SK-MEL-5 (cell line): Measurements from ENCODE around the gene MCEE. TPM values are rescaled to one million over a fixed set of nuclear protein-coding genes. Genes with fewer than 3 reads are reported as not detected.
"Not testable (repeated sequence)": the region's sequence is repeated elsewhere in the genome, so short reads cannot be mapped to it uniquely, and the experiment has no call there.

Experiments used
- DNase-seq: peaks from one replicate; pipeline ENCODE4 v3.0.0-alpha.2; 2016; ENCODE audit warnings: low read depth, low spot score
- in situ Hi-C: cut with HindIII; loops from 2 replicates; pipeline ENCODE4 v1.10.0; 2016; ENCODE audit warnings: low sequenced_read_pairs, high pct_unique_total_duplicates, low pct_unique_long_range_greater_than_20kb
- total RNA-seq: library from RNA; depleted of rRNA; stranded (reverse); fragments of >200 nt; shearing (Covaris generic); gene quantifications from 2 replicates; pipeline ENCODE4 v1.2.3, GENCODE V29; 2014

The MCEE gene
- total RNA-seq, 1 experiment from 2014 or later = 12.0 TPM

DNA sequence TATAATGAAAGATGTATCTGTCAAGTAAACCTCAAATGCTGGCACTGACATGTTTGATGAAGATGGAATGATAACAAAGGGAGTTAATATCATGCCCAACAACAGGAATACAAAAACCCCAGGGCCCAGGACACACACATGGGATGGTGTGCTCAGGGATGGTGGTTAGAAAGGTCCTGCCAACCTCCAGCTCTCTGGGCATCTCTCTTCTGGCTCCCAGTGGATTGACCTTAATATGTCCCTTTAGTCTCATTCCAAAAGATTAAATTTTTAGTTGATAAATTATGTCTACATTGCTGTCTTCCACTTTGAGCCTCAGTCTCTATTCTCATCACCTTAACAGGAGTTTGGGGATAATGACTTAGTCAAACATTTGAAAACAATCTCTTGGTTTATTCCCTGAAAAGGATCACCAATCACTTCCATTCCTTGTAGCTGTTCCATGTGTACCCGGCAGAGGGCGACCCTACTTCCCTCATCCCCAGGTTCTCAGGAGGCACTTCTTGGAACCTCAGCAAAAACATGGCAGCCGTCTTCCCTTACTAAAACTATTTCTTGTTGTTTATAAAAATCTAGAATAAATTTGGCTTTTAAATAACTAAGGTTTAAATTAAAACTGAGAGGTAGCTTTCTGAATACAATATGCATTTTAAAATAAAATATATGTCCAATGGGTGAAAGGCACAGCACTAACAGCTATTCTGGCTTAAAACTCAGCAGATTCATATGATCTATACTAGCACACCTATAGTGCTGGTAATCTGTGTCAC lies 29.6 kb downstream of the MCEE start:
- DNase-seq = peak; percentile 86
- in situ Hi-C loops = no loop called here

DNA sequence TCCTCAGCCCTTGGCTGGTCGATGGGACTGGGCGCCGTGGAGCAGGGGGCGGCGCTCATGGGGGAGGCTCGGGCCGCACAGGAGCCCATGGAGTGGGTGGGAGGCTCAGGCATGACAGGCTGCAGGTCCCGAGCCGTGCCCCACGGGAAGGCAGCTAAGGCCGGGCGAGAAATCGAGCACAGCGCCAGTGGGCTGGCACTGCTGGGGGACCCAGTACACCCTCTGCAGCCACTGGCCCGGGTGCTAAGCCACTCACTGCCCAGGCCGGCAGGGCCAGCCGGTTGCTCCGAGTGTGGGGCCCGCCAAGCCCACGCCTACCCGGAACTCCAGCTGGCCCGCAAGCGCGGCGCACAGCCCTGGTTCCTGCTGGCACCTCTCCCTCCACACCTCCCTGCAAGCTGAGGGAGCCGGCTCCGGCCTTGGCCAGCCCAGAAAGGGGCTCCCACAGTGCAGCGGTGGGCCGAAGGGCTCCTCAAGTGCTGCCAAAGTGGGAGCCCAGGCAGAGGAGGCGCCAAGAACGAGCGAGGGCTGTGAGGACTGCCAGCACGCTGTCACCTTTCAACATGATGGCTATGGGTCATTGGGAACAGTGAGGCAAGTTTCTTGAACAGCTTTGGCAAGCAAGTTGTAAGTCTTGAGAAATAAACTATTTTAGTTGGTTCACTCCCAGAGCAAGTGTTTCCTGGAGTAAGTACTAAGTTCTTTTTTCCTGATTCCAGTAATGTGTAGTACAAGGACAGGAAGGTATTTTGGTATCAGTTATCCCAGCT lies 37.4 kb downstream of the MCEE start:
- in situ Hi-C loops, DNase-seq: not testable (repeated sequence)

- in situ Hi-C loops, DNase-seq: not testable (repeated sequence)
Observed at GRCh38 chr2:71091808-71092207, 38.2 kb downstream of the MCEE start.

DNA sequence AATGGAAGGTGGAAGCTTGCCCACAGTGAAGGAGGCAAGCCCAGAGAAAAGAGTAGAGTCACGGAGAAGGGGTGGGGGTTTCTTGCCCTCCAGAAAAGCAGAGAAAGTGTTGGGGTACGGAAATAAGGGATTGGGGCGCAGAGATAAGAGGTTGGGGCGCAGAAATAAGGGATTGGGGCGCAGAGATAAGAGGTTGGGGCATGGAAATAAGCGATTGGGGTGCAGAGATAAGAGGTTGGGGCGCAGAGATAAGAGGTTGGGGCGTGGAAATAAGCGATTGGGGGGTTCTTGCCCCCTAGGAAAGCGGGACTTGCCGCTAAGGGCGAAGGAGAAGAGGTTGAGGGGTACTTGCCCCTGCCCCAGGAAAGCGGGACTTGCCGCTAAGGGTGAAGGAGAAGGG lies 40.6 kb downstream of the MCEE start:
- in situ Hi-C loops, DNase-seq: not testable (repeated sequence)

DNA sequence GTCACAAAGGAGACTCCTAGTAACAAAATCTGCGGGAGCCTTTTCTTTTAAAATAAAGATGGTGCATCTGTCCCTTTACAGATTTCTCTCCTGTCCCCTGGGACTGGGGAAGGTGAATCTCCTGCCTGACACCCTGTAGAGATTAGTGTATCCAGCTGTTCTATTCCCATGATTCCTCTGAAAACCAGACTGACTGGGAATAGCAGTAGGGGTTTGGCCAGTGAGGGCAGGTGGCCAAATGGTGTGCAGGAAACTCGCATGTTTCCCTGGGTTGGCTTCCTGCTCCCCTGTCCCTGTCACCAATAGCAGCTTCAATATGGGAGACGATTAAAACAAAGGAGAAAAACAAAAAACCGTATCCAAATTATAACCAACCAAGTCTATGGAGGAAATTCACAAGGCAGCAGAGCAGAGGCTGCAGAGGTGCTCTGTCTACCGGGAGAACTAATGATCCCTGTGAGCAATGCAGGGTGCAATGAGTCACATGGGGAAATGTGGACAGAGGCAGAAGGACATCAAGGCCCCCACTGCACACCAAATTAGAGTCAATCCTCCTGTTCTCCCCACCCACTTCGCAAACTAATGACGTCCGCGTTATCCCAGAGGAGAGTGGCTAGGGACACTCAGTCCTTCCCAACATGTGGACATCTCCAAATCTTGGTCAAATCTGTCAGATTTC lies 44.6 kb downstream of the MCEE start:
- in situ Hi-C loops, DNase-seq: not testable (repeated sequence)

GRCh38 chr2:71083752-71084312 lies 46.2 kb downstream of the MCEE start:
- in situ Hi-C loops, DNase-seq: not testable (repeated sequence)

DNA sequence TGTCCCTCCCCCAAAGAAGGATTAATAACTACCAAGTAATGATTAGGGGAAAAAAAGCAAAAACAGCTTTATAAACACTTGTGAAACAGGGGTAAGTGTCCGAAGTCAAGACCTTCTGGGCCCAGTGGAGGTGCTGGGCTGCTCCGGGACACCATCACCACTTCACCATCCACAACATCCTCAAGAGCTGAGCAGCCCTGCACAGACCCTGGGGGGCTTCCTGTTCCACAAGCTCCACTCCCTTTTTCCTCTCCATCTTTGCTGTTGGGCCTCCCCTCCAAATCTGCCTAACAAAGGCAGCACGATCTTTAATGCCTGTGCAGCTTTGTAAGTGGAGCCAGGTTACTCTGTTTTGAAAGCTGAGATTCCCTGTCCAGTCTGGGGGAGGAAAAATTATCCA lies 46.7 kb downstream of the MCEE start:
- in situ Hi-C loops = not testable (repeated sequence)

GRCh38 chr2:71082402-71083252 lies 47.4 kb downstream of the MCEE start:
- in situ Hi-C loops = no loop called here
- DNase-seq = no peak

More for the DNA sequence above, 46.7 kb downstream of the MCEE start:
- not testable (repeated sequence) for DNase-seq

DNA sequence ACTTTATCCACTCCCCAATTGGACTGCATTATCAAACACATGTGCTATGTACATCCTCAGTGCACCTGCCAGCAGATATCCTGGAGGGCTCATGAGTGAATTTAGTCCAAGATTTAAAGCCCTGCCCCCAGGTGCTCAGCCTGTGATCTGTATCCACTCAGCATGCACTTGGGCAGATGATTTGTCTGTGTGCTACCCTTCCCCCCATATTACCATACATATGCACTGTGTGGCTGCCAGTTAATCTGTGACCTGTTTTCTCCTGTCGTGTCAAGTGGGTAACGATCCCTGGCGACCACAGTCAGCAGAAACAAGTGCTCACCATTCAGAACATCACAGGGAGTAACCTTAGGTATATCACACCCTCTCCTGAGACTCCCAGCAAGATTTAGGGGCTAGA lies 51.4 kb downstream of the MCEE start:
- no peak for DNase-seq
- in situ Hi-C loops = no loop called here

GRCh38 chr2:71074893-71075395 lies 55.1 kb downstream of the MCEE start:
- in situ Hi-C loops = no loop called here
- no peak for DNase-seq

- in situ Hi-C loops = no loop called here
- DNase-seq = no peak
Observed at GRCh38 chr2:71073475-71073874, 56.6 kb downstream of the MCEE start.

GRCh38 chr2:71072492-71072891 lies 57.5 kb downstream of the MCEE start:
- DNase-seq = no peak
- in situ Hi-C loops = no loop called here

GRCh38 chr2:71071681-71072398 lies 58.2 kb downstream of the MCEE start:
- in situ Hi-C loops = no loop called here
- peak; percentile 48 for DNase-seq

DNA sequence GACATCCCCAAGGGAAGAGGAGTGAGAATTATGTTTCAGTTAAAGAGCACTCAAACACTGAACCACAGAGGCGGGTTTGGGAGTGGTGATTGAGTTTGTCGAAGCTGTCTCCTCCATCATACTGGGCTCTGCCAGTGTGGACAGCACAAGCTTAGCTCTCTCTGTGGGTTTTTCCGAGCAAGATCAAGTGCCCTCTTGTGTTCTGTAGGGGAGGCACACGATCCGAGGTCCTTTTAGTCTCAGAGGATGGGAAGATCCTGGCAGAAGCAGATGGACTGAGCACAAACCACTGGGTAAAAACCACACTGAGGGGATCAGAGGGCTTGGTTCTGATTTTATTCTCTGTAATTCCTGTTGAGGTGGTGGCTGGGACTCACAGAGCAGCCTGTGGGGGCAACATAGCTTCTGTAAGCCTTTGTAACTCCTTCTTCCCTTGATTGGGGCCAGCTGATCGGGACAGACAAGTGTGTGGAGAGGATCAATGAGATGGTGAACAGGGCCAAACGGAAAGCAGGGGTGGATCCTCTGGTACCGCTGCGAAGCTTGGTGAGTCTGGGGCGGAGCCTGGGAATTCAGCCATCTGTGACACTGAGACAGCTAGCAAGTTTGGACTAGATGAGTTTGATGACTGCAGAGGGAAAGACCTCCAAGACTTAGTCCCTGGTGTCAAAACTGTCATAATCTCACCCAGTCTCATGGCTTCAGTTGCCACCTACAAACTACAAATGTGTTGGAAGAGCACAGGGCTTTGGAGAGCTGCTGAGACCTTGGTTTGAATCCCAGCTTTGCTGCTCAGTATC lies 59.5 kb downstream of the MCEE start:
- peak; percentile 81 for DNase-seq
- in situ Hi-C loops = no loop called here

- in situ Hi-C loops = no loop called here
- DNase-seq = no peak
Observed at GRCh38 chr2:71069376-71069775, 60.7 kb downstream of the MCEE start.
